ENCODE results near the gene SCLY.

SCLY gene

GRCh38 chr2:238143239-238143951 lies 82.6 kb downstream of the SCLY start:
- Histone ChIP-seq H3K27ac (peak overlapping the region; percentile 6 to 82), H3K4me3 (peak overlapping the region; percentile 50)
- DNase-seq (ENCODE audit: low spot score), result peak; percentile 81
- no peak for TF ChIP-seq CTCF (IDR thresholded peaks at IDR 0.05)

DNA sequence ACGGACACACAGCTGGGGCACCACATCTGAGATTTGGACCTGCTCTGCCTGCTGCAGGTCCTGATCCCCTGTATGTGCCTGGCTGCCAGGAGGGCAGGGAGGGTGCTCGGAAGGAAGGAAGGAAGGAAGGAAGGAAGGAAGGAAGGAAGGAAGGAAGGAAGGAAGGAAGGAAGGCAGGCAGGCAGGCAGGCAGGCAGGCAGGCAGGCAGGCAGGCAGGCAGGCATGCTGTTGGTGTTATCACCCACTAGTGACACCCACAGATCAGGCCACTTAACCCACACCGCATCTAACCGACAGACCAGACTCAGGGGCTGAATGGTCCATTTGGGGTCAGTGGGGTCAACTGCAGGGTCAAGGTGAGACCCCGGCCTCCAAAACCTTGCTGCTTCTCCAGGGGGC lies 83.5 kb downstream of the SCLY start:
- no peak for DNase-seq (ENCODE audit: low spot score)
- Histone ChIP-seq H3K4me3 (no peak overlapping the region), H3K27ac (peak overlapping the region in 1 of 2 donors; percentile 82)
- TF ChIP-seq CTCF (IDR thresholded peaks at IDR 0.05), result no peak

- DNase-seq (ENCODE audit: low spot score), result no peak
- TF ChIP-seq CTCF (IDR thresholded peaks at IDR 0.05), result no peak
- no peak overlapping the region for H3K4me3 ChIP-seq
- H3K27ac ChIP-seq, result no peak overlapping the region
Measured at GRCh38 chr2:238145046-238145445, 84.2 kb downstream of the SCLY start.

GRCh38 chr2:238145851-238146250 lies 85.0 kb downstream of the SCLY start:
- DNase-seq (ENCODE audit: low spot score), result no peak
- no peak for TF ChIP-seq CTCF (IDR thresholded peaks at IDR 0.05)
- H3K4me3 ChIP-seq, result no peak overlapping the region
- H3K27ac ChIP-seq, result no peak overlapping the region

DNA sequence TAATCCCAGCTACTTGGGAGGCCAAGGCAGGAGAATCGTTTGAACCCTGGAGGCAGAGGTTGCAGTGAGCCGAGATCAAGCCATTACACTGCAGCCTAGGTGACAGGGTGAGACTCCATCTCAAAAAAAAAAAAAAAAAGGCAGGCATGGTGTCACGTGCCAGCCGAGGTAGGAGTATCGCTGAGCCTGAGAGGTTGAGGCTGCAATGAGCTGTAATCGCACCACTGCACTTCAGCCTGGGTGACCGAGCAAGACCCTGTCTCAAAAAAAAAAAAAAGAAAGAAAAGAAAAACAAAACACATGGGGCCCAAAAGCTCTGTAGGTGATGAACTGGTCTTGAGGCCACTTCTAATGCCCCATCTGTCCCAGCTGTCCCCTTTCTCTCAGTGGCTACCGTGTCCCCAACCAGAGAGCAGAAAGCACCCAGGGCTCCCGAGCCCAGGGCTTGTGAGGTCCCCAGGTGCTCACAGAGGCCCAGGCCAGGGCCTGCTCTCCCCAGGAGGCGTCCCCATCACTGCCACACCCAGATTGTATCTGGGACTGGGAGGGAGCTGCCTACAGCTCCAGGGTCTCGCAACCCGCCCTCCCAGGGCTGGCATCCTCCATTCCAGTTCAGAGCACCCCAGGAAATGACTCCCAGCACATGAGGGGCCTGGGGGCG lies 86.2 kb downstream of the SCLY start:
- no peak for DNase-seq (ENCODE audit: low spot score)
- TF ChIP-seq CTCF (IDR thresholded peaks at IDR 0.05), result no peak
- Histone ChIP-seq H3K4me3 (no peak overlapping the region), H3K27ac (no peak overlapping the region)

DNA sequence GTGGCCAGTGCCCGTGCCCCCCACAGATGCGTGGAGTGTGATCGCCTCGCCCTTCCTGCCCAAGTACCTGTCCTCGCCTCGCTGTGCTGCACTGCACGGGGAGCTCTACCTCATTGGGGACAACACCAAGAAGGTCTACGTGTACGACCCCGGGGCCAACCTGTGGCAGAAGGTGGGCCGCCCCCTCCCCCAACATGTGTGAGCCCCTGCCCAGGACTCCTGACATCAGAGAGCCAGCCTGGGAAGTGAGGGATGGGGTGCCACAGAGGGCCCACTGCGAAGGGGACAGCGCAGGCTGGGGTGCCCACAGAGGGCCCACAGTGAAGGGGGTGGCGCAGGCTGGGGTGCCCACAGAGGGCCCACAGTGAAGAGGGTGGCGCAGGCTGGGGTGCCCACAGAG lies 88.2 kb downstream of the SCLY start:
- H3K27ac ChIP-seq, result no peak overlapping the region
- no peak for TF ChIP-seq CTCF (IDR thresholded peaks at IDR 0.05)
- no peak overlapping the region for H3K4me3 ChIP-seq
- DNase-seq (ENCODE audit: low spot score), result no peak

Data from coronary artery (tissue), 2 donors.